ENCODE results near the gene CBLN3.

The CBLN3 gene

DNA sequence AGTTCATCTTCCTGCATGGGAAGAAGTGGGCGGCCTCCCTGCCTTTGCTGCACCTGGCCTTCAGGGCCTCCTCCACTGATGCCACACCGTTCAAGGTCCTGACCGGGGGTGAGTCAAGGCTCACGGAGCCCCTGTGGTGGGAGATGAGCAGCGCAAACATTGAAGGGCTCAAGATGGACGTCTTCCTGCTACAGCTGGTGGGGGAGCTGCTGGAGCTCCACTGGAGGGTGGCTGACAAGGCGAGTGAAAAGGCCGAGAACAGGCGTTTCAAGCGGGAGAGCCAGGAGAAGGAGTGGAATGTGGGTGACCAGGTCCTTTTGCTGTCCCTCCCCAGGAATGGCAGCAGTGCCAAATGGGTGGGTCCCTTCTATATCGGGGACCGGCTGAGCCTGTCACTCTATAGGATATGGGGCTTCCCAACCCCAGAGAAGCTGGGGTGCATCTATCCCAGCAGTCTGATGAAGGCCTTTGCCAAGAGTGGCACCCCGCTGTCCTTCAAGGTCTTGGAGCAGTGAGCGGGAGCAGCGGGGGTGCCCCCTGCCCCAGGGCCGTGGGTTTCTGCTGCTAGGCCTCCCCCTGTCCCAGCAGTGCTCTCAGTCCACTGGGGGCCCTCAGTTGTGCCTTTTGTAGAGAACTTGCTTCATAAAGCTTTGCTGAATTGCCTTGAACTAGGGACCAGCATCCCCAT is 12.4 kb downstream of the CBLN3 start:
- no peaks in the 10 kb centered on the region for H3K4me1 ChIP-seq (ENCODE audit: control insufficient read depth in 1 of 2, insufficient read depth in 2 of 2, low read length in 2 of 2)

DNA sequence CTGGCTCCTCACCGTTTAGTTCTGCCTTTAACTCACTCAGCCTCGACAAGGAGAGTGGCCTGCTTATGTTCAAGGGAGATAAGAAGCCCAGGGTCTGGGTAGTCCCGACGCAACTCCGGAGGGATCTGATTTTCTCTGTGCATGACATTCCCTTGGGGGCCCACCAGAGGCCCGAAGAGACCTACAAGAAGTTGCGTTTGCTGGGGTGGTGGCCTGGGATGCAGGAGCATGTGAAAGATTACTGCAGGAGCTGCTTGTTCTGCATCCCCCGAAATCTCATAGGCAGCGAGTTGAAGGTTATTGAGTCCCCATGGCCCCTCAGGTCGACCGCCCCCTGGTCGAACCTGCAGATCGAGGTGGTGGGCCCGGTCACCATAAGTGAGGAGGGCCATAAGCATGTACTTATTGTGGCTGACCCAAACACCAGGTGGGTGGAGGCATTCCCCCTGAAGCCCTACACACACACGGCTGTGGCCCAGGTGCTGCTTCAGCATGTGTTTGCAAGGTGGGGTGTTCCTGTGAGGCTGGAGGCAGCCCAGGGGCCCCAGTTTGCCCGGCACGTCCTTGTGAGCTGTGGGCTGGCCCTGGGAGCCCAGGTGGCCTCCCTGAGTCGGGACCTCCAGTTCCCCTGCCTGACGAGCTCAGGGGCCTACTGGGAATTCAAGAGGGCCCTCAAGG is 13.1 kb downstream of the CBLN3 start:
- Histone ChIP-seq H3K79me2 (ENCODE audit: control insufficient read depth, insufficient read depth, low read length, poor library complexity) (no peaks in the 10 kb centered on the region), H4K12ac (ENCODE audit: low read depth, low read length) (no peak overlapping the region), H3K9me3 (ENCODE audit: insufficient read depth, low read depth, low read length) (no peaks in the 10 kb centered on the region), H2AK5ac (ENCODE audit: low read length) (no peak overlapping the region), H3K9ac (ENCODE audit: low read length) (no peak overlapping the region), H3K27me3 (ENCODE audit: insufficient read depth, low read length) (no peaks in the 10 kb centered on the region), H3K4ac (ENCODE audit: low read depth, low read length) (no peak overlapping the region), H2AFZ (ENCODE audit: insufficient read depth, low read length, poor library complexity) (no peak overlapping the region), H4K91ac (ENCODE audit: low read depth, low read length) (no peak overlapping the region), H3K79me1 (ENCODE audit: low read length) (no peaks in the 10 kb centered on the region), H3K23ac (ENCODE audit: low read length) (no peak overlapping the region), H3K18ac (ENCODE audit: low read length) (no peak overlapping the region), H3K4me3 (ENCODE audit: low read depth, low read length) (no peak overlapping the region), H3K4me1 (ENCODE audit: control insufficient read depth in 1 of 2, insufficient read depth in 2 of 2, low read length in 2 of 2) (no peaks in the 10 kb centered on the region), H2BK12ac (ENCODE audit: low read length) (no peak overlapping the region), H3K36me3 (ENCODE audit: control insufficient read depth in 1 of 2, insufficient read depth in 2 of 2, low read length in 2 of 2) (peaks cover 36 to 39% of the 10 kb centered on the region in 2 experiments), H3K27ac (ENCODE audit: low read depth, low read length) (no peak overlapping the region), H4K8ac (ENCODE audit: low read depth, low read length) (no peak overlapping the region), H2BK5ac (ENCODE audit: low read depth, low read length, poor library complexity) (no peak overlapping the region), H2BK120ac (ENCODE audit: insufficient read depth, low read length, poor library complexity) (no peak overlapping the region), H3K4me2 (ENCODE audit: low read length) (no peak overlapping the region), H3K14ac (ENCODE audit: low read length) (no peak overlapping the region)
- no CpG with 5 or more reads among the region's 19 CpGs for WGBS (ENCODE audit: extremely low coverage, insufficient coverage, insufficient read length)
- no peak for DNase-seq

More for the DNA sequence above, 12.4 kb downstream of the CBLN3 start:
- Histone ChIP-seq H2AK5ac (ENCODE audit: low read length) (no peak overlapping the region), H4K12ac (ENCODE audit: low read depth, low read length) (no peak overlapping the region), H3K4me3 (ENCODE audit: low read depth, low read length) (no peak overlapping the region), H3K23ac (ENCODE audit: low read length) (no peak overlapping the region), H3K4me2 (ENCODE audit: low read length) (no peak overlapping the region), H3K79me1 (ENCODE audit: low read length) (no peaks in the 10 kb centered on the region), H4K8ac (ENCODE audit: low read depth, low read length) (no peak overlapping the region), H2BK5ac (ENCODE audit: low read depth, low read length, poor library complexity) (no peak overlapping the region), H3K4ac (ENCODE audit: low read depth, low read length) (no peak overlapping the region), H2BK12ac (ENCODE audit: low read length) (no peak overlapping the region), H3K14ac (ENCODE audit: low read length) (no peak overlapping the region), H3K9ac (ENCODE audit: low read length) (no peak overlapping the region), H4K91ac (ENCODE audit: low read depth, low read length) (no peak overlapping the region), H2BK120ac (ENCODE audit: insufficient read depth, low read length, poor library complexity) (no peak overlapping the region), H3K36me3 (ENCODE audit: control insufficient read depth in 1 of 2, insufficient read depth in 2 of 2, low read length in 2 of 2) (peaks cover 31 to 33% of the 10 kb centered on the region in 2 experiments), H3K27me3 (ENCODE audit: insufficient read depth, low read length) (no peaks in the 10 kb centered on the region), H3K79me2 (ENCODE audit: control insufficient read depth, insufficient read depth, low read length, poor library complexity) (no peaks in the 10 kb centered on the region), H2AFZ (ENCODE audit: insufficient read depth, low read length, poor library complexity) (no peak overlapping the region), H3K18ac (ENCODE audit: low read length) (no peak overlapping the region), H3K9me3 (ENCODE audit: insufficient read depth, low read depth, low read length) (no peaks in the 10 kb centered on the region), H3K27ac (ENCODE audit: low read depth, low read length) (no peak overlapping the region)
- WGBS (ENCODE audit: extremely low coverage, insufficient coverage, insufficient read length) = no CpG with 5 or more reads among the region's 16 CpGs
- no peak for DNase-seq

DNA sequence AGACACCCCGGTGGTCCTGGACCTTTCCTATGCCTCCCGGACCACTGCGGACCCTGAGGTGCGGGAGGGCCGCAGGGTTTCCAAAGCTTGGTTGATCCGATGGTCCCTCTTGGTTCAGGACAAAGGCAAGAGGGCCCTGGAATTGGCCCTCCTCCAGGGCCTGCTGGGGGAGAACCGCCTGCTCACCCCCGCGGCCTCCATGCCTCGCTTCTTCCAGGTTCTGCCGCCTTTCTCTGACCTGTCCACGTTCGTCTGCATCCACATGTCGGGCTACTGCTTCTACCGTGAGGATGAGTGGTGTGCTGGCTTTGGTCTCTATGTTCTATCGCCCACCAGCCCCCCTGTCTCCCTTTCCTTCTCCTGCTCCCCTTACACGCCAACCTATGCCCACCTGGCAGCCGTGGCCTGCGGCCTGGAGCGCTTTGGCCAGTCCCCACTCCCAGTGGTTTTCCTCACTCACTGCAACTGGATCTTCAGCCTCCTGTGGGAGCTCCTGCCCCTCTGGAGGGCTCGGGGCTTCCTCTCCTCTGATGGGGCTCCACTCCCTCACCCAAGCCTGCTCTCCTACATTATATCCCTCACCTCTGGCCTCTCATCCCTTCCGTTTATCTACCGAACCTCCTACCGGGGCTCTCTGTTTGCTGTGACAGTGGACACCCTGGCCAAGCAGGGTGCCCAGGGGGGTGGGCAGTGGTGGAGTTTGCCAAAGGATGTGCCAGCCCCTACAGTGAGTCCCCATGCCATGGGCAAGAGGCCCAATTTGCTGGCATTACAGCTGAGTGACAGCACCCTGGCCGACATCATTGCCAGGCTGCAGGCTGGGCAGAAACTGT is 13.8 kb downstream of the CBLN3 start:
- H3K18ac ChIP-seq (ENCODE audit: low read length) = no peak overlapping the region
- H2BK120ac ChIP-seq (ENCODE audit: insufficient read depth, low read length, poor library complexity) = no peak overlapping the region
- no peaks in the 10 kb centered on the region for H3K4me1 ChIP-seq (ENCODE audit: control insufficient read depth in 1 of 2, insufficient read depth in 2 of 2, low read length in 2 of 2)
- H2AK5ac ChIP-seq (ENCODE audit: low read length) = no peak overlapping the region
- no peak overlapping the region for H4K8ac ChIP-seq (ENCODE audit: low read depth, low read length)
- WGBS (ENCODE audit: extremely low coverage, insufficient coverage, insufficient read length) = 100% methylated on average over 2 of the region's 25 CpGs
- H3K27me3 ChIP-seq (ENCODE audit: insufficient read depth, low read length) = no peaks in the 10 kb centered on the region
- H3K36me3 ChIP-seq (ENCODE audit: control insufficient read depth in 1 of 2, insufficient read depth in 2 of 2, low read length in 2 of 2) = peaks cover 43 to 46% of the 10 kb centered on the region in 2 experiments
- no peak overlapping the region for H3K4ac ChIP-seq (ENCODE audit: low read depth, low read length)
- no peak overlapping the region for H3K14ac ChIP-seq (ENCODE audit: low read length)
- H4K12ac ChIP-seq (ENCODE audit: low read depth, low read length) = no peak overlapping the region
- no peaks in the 10 kb centered on the region for H3K9me3 ChIP-seq (ENCODE audit: insufficient read depth, low read depth, low read length)
- no peak overlapping the region for H3K9ac ChIP-seq (ENCODE audit: low read length)
- no peak for DNase-seq
- no peaks in the 10 kb centered on the region for H3K79me1 ChIP-seq (ENCODE audit: low read length)
- H3K79me2 ChIP-seq (ENCODE audit: control insufficient read depth, insufficient read depth, low read length, poor library complexity) = no peaks in the 10 kb centered on the region
- H3K4me3 ChIP-seq (ENCODE audit: low read depth, low read length) = no peak overlapping the region
- no peak overlapping the region for H2BK12ac ChIP-seq (ENCODE audit: low read length)
- no peak overlapping the region for H4K91ac ChIP-seq (ENCODE audit: low read depth, low read length)
- no peak overlapping the region for H3K23ac ChIP-seq (ENCODE audit: low read length)
- no peak overlapping the region for H3K27ac ChIP-seq (ENCODE audit: low read depth, low read length)
- H2BK5ac ChIP-seq (ENCODE audit: low read depth, low read length, poor library complexity) = no peak overlapping the region
- H2AFZ ChIP-seq (ENCODE audit: insufficient read depth, low read length, poor library complexity) = no peak overlapping the region
- H3K4me2 ChIP-seq (ENCODE audit: low read length) = no peak overlapping the region

DNA sequence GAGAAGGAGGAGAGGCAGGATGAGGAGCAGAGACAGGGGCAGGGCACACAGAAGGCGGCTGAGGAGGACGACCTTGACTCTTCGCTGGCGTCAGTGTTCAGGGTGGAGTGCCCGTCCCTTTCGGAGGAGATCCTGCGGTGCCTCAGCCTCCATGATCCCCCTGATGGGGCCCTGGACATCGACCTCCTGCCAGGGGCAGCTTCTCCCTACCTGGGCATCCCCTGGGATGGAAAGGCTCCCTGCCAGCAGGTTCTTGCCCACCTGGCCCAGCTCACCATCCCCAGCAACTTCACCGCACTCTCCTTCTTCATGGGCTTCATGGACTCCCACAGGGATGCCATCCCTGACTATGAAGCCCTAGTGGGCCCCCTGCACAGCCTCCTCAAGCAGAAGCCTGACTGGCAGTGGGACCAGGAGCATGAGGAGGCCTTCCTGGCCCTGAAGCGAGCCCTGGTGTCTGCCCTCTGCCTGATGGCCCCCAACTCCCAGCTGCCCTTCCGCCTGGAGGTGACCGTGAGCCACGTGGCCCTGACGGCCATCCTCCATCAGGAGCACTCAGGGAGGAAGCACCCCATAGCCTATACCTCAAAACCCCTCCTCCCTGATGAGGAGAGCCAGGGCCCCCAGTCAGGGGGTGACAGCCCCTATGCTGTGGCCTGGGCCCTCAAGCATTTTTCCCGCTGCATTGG is 14.6 kb downstream of the CBLN3 start:
- no peaks in the 10 kb centered on the region for H3K4me1 ChIP-seq (ENCODE audit: control insufficient read depth in 1 of 2, insufficient read depth in 2 of 2, low read length in 2 of 2)
- H3K79me1 ChIP-seq (ENCODE audit: low read length) = no peaks in the 10 kb centered on the region
- no peak overlapping the region for H3K23ac ChIP-seq (ENCODE audit: low read length)
- H3K27me3 ChIP-seq (ENCODE audit: insufficient read depth, low read length) = no peaks in the 10 kb centered on the region
- H3K18ac ChIP-seq (ENCODE audit: low read length) = no peak overlapping the region
- H3K36me3 ChIP-seq (ENCODE audit: control insufficient read depth in 1 of 2, insufficient read depth in 2 of 2, low read length in 2 of 2) = peaks cover 48 to 54% of the 10 kb centered on the region in 2 experiments
- no peak overlapping the region for H3K4me3 ChIP-seq (ENCODE audit: low read depth, low read length)
- no peak overlapping the region for H2BK12ac ChIP-seq (ENCODE audit: low read length)
- H2AFZ ChIP-seq (ENCODE audit: insufficient read depth, low read length, poor library complexity) = no peak overlapping the region
- no CpG with 5 or more reads among the region's 15 CpGs for WGBS (ENCODE audit: extremely low coverage, insufficient coverage, insufficient read length)
- H3K4me2 ChIP-seq (ENCODE audit: low read length) = no peak overlapping the region
- no peak overlapping the region for H4K12ac ChIP-seq (ENCODE audit: low read depth, low read length)
- no peak overlapping the region for H3K27ac ChIP-seq (ENCODE audit: low read depth, low read length)
- no peak for DNase-seq
- no peak overlapping the region for H2BK120ac ChIP-seq (ENCODE audit: insufficient read depth, low read length, poor library complexity)
- H4K91ac ChIP-seq (ENCODE audit: low read depth, low read length) = no peak overlapping the region
- H3K79me2 ChIP-seq (ENCODE audit: control insufficient read depth, insufficient read depth, low read length, poor library complexity) = no peaks in the 10 kb centered on the region
- H2BK5ac ChIP-seq (ENCODE audit: low read depth, low read length, poor library complexity) = no peak overlapping the region
- H2AK5ac ChIP-seq (ENCODE audit: low read length) = no peak overlapping the region
- H3K14ac ChIP-seq (ENCODE audit: low read length) = no peak overlapping the region
- H3K4ac ChIP-seq (ENCODE audit: low read depth, low read length) = no peak overlapping the region
- no peak overlapping the region for H4K8ac ChIP-seq (ENCODE audit: low read depth, low read length)
- no peak overlapping the region for H3K9ac ChIP-seq (ENCODE audit: low read length)
- no peaks in the 10 kb centered on the region for H3K9me3 ChIP-seq (ENCODE audit: insufficient read depth, low read depth, low read length)
